Fibroblast of lung (primary cell): Measurements from ENCODE around the gene KRT16.

Experiments used
- CTCF ChIP-seq, 2 donors: IDR thresholded peaks in 1 of 2; conservative IDR thresholded peaks in 1 of 2; 1 replicate in 1 of 2; 2 replicates in 1 of 2; pipeline ENCODE4 v1.5.1; 2011 to 2012; ENCODE audit warnings: low read length in 2 of 2, control low read depth in 1 of 2, inconsistent platforms in 1 of 2, low read depth in 1 of 2, mild to moderate bottlenecking in 1 of 2
- EZH2 ChIP-seq: IDR thresholded peaks from 2 replicates; pipeline ENCODE4 v1.5.1; 2012; ENCODE audit warnings: low read length, control low read depth, mild to moderate bottlenecking; ENCODE audit errors: missing control alignments

DNA sequence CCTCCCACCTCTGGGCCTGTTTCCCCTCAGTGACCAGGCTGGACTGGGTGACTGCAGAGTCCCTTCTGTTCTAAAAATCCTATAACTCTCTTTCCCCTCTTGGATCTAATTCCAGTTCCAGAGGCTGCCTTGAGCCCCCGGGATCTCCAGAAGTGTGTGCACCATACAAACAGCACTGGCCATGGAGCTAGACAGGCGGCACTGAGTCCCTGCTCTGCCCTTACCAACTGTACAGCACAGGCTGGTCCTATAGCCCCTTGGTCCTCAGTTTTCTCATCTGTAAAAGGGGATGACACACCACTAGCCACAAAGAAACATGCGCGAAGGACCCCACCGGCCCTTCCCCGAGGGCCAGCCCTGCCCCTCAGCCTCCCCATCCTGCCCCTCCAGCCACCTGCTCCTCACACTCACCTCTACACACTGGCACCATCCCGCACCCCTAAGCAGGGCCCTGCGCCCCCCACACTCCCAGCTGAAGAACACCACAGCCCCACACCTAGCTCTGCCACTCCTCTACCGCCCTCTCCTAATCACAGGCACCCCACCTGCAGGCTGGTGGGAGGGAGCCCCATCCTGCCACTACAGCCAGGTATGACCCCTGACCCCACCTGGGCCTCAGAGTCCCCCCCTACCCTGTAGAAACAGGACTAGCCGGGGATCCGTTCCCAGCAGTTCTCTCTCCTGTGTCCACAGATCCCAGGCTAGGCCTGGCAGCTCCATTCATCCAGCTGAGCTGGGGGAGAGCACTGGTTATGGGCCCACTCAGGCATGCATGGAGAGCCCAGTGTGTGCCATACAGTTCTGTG, 913 bp upstream of the KRT16 start:
- TF ChIP-seq CTCF (conservative IDR thresholded peaks at IDR 0.05 in 1 of 2, IDR thresholded peaks at IDR 0.05 in 1 of 2; ENCODE audit: low read depth in 1 of 2, low read length in 2 of 2): no peak
- TF ChIP-seq EZH2: no peak
